HG03457 (cell line): ENCODE measurements around the gene DDX17.

Source experiments
- ATAC-seq: cut with Tn5 transposase; IDR thresholded peaks from one replicate; pipeline ENCODE4 v1.9.1; 2021; ENCODE audit warnings: moderate number of reproducible peaks; ENCODE audit not compliant: unreplicated experiment

The DDX17 gene

DNA sequence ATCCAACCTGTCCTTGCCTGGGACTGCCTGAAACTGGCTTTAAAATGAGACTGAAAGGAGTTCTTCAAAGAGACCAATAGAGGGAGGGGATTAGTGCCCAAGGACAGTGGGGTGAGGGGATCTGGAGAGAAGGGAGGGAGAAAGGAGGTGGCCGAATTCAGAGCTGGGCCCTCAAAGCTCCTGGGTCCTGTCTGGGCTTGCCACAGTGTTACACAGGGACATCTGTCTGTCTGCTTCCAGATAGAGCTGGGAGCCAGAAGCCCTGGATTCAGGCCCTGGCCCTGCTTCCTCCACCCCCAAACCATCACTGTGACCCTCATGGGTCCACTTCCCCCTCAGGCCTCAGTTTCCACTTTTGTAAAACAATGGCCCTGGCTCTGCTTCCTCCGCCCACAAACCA is 54.7 kb downstream of the DDX17 start:
- ATAC-seq = no peak

DNA sequence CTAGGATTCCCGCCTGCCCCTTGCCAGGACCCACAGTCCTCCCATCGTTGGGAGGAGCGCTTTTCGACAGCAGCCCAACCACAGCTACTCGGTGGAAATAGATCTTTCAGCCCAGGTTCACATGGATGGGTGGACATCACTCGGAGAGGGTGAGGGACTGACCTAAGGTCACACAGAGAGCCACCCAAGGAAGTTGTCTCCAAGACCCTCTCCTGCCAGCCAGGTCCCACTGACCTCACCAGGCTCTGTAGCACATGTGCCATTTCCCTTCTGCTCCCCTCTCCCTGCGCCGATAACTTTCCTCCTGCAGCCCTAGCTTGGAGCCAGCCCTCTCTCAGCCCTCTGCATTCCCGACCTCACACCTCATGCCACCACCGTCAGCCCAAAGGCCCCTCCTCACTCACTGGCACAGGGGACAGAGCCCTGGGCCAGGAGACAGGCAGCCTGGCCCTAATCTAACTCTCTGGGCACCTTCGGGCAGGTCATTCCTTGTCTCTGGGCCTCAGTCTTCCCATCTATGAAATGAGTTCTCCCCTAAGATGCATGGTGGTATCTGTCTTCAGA is 55.8 kb downstream of the DDX17 start:
- no peak for ATAC-seq

DNA sequence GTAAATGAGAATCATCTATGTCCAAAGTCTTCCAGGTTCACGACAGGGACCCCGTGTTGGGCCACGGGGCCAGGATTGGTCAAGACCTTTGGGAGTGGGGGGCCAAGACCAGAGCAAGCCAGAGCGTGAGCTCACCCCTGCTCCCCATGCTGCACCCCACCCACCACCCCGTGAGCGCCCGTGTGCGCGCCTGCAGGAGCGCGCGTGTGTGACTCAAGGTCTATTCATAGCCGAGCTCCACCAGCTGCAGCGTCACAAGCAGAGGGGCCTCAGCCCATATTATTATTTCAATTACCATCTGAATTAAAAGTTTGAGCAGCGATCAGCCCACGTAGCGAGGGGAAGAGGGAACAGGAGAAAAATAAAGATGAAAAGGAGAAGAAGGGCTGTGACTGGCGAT is 56.3 kb downstream of the DDX17 start:
- no peak for ATAC-seq

DNA sequence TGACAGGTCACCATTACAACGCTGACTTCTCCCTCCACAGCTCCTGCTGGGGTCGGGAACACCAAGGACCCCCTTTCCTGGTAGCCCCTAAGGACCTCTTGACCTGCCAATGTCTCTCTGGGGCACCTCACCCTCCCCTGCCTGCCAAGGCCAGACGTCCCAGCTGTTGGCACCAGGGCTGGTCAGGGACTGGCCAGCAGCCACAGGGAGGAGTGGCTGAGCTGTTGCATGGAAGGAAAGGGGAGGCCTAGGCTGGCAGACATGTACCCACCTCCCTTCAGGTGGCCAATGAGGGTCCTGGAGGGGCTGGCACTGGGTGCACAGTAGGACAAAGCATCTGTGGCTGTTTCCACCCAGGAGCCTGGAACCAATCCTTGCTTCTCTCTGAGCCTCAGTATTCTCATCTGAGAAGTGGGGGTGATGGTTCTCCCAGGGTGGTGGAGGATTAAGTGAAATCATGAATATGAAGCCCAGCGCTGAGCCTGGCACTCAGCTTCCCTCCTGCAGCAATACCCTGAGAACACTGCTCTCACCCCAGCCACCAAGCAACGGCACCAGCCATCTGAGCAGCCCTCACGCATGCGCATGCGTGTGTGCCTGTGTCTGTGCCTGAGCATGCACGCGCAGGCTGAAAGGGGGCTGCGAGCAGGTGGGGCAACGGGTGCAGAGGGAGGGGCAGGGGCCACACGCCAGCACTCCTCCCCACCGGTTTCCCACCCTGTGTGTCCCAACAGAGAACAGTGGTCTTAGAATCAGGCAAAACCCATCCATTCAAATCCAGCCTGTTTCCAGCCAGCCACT is 57.0 kb downstream of the DDX17 start:
- no peak for ATAC-seq

DNA sequence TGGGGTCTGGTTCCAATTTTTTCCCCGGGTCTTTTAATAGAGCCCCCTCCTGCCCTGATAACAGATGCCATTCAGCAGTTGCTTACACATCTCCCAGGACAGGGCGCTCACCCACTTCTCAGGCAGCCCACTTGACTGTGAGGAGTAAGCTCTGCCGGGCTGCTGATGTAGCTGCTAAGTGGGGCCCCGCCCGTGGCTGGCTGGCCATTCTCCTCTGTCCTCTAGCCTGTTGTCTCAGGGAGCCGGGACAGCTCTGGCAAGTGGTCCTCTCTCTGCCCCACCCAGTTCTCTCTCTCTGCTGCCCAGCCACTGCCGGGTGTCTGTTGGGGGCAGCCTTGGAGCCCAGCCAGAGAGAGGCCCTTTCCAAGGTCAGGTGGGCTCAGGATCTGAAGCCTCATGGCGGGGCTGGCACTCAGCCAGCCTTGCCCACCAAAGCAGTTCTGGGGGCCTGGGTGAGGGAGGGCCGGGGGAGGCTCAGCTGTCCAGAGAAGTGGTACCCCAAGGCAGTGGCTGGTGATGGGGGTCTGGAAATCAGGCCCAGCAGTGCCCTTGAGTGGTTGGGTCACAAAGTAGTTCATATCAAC is 60.0 kb downstream of the DDX17 start:
- ATAC-seq = no peak

GRCh38 chr22:38444783-38445182 is 61.3 kb downstream of the DDX17 start:
- ATAC-seq = no peak

DNA sequence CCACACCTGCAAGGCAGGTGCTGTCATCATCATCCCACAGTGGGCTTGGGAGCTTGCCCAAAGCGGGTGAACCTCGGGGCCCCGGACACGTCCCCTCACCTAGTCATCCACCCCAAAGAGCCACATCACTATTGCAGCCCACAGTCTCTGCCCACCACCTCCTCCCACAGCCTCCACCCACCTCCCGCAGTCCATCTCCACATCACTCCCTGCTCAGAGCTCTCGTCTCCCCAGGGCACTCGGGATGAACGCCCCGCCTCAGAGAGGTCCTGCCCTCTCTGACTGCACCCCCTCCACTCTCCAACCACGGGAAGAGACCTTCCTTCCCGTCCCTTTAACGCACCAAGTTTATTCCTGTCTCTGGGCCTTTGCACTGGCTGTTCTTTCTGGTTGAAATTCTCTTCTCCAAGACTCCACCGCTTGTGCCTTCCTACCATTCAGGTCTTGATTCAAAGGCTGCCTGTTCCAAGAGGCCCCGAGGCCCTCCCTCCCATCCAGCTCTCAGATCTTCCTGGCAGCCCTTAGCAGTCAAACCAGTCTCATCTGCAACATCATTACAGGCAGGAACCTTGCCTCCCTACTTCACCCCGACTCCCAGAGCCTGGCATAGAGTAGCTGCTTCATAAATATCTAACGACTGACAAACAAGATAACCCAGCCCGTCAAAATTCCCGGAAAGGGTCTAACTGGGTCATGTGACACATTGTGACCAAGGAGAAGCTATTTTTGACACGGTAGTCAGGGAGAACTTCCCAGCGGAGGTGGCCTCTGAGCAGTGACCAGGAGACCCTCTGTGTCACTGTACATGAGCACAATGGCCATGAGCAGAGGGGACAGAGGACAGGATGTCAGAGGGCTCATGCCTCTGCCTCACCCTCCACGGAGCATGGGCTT is 62.2 kb downstream of the DDX17 start:
- no peak for ATAC-seq

- ATAC-seq = no peak
Measured at GRCh38 chr22:38442967-38443627, 63.0 kb downstream of the DDX17 start.

DNA sequence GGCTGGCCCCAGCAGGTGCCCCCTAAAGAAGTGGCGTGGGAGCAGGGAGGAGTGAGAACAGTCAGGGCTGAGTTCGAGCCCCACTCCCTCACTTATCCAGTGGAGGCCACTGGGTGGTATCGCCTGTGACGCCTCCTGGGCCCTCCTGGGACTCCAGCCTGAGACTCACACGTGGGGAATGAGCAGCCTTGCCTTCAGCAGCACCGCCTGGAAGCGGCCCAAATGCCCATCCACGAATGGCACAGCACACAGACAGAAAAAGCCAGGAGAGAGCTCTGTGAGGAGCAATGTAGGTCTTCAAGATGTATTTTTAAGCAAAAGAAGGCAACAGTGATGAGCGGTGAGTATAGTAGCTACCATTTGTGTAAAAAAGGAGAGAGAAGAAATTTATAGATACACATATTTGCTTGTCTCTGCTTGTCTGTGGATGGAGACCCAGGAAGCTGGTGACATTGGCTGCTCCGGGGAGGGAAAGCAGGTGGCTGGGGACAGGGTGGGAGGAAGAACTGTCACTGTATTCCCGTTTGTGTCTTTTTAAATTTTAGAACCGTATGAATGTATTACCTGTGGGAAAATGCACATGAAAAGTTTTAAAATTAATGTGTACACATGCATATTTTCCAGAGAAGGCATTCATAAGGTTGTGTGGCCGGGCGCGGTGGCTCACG is 64.4 kb downstream of the DDX17 start:
- no peak for ATAC-seq

- no peak for ATAC-seq
Measured at GRCh38 chr22:38440747-38441350, 65.3 kb downstream of the DDX17 start.

DNA sequence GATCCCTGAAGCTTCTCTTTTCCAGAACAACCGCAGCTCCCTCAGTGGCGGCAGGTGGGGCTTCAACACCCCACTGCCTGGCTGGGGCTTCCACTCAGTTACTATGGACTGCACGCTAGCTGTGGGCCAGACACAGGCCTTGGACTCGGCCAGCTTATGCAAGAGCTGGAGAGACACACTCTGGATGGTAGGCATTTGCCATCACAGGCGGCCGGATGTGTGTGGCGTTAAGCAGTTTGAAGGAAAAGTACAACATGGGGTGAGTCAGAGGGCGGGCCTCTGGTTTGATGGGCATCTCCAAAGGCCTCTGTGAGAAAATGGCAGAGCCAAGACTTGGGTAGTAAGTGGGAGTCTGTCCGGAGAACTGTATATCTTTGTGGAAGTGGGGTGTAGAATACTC is 68.7 kb downstream of the DDX17 start:
- ATAC-seq = no peak

- ATAC-seq = no peak
Measured at GRCh38 chr22:38436629-38437395, 69.3 kb downstream of the DDX17 start.

- ATAC-seq = no peak
Measured at GRCh38 chr22:38435965-38436364, 70.1 kb downstream of the DDX17 start.

GRCh38 chr22:38435010-38435409 is 71.1 kb downstream of the DDX17 start:
- ATAC-seq = no peak

GRCh38 chr22:38433871-38434270 is 72.2 kb downstream of the DDX17 start:
- no peak for ATAC-seq
